Middle frontal gyrus (tissue), 1 donor: ENCODE measurements around the gene EFHB.
"Not testable (repeated sequence)": the region's sequence is repeated elsewhere in the genome, so short reads cannot be mapped to it uniquely, and the experiment has no call there.

Experiments used
- DNase-seq: peaks from one replicate; pipeline ENCODE4 v3.0.0-alpha.2; 2015; ENCODE audit warnings: low spot score; ENCODE audit errors: extremely low spot score

Gene EFHB

GRCh38 chr3:19931180-19931692, 2.8 kb downstream of the EFHB start:
- DNase-seq: no peak

- no peak for DNase-seq
Observed at GRCh38 chr3:19920401-19921080, 13.5 kb downstream of the EFHB start.

GRCh38 chr3:19917167-19917566, 16.9 kb downstream of the EFHB start:
- no peak for DNase-seq

- no peak for DNase-seq
Observed at GRCh38 chr3:19911452-19911851, 22.6 kb downstream of the EFHB start.

GRCh38 chr3:19907523-19907922, 26.5 kb downstream of the EFHB start:
- DNase-seq: no peak

GRCh38 chr3:19903649-19904048, 30.4 kb downstream of the EFHB start:
- no peak for DNase-seq

- no peak for DNase-seq
Observed at GRCh38 chr3:19901918-19902317, 32.1 kb downstream of the EFHB start.

- no peak for DNase-seq
Observed at GRCh38 chr3:19901337-19901736, 32.7 kb downstream of the EFHB start.

- not testable (repeated sequence) for DNase-seq
Observed at GRCh38 chr3:19899833-19900232, 34.2 kb downstream of the EFHB start.

GRCh38 chr3:19899264-19899663, 34.8 kb downstream of the EFHB start:
- DNase-seq: no peak

- DNase-seq: no peak
Observed at GRCh38 chr3:19898721-19899120, 35.3 kb downstream of the EFHB start.

- no peak for DNase-seq
Observed at GRCh38 chr3:19891740-19892139, 42.3 kb downstream of the EFHB start.

GRCh38 chr3:19888428-19889152, 45.4 kb downstream of the EFHB start:
- DNase-seq: no peak

- not testable (repeated sequence) for DNase-seq
Observed at GRCh38 chr3:19887122-19887521, 46.9 kb downstream of the EFHB start.

GRCh38 chr3:19886404-19886803, 47.6 kb downstream of the EFHB start:
- no peak for DNase-seq

- no peak for DNase-seq
Observed at GRCh38 chr3:19885468-19885867, 48.5 kb downstream of the EFHB start.

GRCh38 chr3:19881852-19882251, 52.2 kb downstream of the EFHB start:
- no peak for DNase-seq

- no peak for DNase-seq
Observed at GRCh38 chr3:19881036-19881435, 53.0 kb downstream of the EFHB start.

- DNase-seq: no peak
Observed at GRCh38 chr3:19877656-19878055, 56.4 kb downstream of the EFHB start.

GRCh38 chr3:19866751-19867347, 67.2 kb downstream of the EFHB start:
- DNase-seq: peak; percentile 64

GRCh38 chr3:19855318-19855717, 78.7 kb downstream of the EFHB start:
- DNase-seq: not testable (repeated sequence)

- not testable (repeated sequence) for DNase-seq
Observed at GRCh38 chr3:19846609-19847008, 87.4 kb downstream of the EFHB start.
